DLD1 (cell line): ENCODE data around the gene FOXE1.

ENCODE experiments used
- in situ Hi-C: cut with HindIII; loops from 2 replicates; pipeline ENCODE4 v1.10.0; 2017; ENCODE audit warnings: low sequenced_read_pairs

The FOXE1 gene

DNA sequence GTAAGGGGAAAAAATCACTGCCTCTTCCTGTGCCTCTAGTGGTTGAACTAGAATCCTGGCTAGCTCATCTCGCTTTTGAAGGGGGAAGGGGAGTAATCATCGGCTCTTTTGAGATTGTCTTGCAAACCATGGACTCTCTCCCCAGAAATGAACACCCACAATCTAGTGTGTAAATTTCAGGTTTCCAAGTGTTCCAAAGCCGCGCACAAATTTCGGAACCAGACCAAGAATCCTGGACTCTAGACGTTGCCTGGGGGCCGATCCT lies 4.9 kb upstream of the FOXE1 start:
- in situ Hi-C loops: no loop called here

DNA sequence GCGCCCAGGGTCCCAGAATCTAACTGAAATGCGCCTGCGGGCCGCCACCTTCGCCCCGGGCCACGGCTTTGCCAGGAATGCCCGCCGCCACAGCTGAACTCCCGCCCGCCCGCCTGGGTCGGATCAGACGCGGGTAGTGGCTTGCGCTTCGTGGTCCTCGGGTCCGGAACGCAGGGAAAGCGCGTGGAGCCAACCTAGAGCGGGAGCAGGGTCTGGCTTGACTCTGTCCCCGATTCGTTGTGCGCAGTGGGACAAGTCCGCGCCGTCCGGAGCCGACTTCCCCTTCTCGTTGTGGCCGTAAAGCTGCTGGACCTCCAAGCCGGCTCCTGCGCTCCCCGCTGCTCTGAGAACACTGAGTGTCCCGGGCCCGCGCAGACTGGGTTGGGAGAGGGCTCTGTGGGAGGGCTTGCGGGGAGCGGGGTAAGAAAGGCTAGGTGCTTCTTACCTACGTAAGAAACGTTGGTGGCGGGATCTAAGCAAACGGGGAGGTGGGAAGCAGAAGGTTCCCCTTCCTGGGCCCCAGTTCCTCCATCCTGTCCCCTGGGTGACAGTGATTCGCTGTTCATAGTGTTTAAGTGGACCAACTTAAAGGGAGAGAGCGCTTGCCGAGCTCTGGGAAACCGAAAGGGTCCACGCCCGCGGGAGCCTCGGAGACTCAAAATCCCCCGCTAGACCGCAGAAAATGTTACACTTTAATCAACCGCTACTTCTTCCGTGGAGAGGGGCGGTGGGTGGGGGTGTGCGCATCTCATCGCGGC lies 4.4 kb upstream of the FOXE1 start:
- in situ Hi-C loops: no loop called here

DNA sequence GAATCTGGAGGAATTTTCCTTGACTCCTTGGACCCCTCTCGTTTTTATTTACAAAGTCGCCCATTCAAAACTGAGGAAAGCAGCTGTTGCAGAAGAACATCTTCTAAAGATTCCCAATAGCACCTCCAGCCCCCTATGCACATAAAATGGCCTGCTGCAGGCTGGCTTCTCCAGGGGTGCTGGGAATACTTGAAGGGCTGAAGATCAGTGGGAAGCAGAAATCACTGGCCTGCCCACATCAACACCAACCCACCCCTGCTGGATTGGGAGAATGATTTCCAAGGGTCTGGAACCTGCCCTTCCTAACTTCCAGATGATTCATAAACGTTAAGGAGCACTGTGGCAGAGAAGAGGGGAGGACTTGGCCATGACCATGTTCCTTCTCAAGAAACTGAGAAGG lies 3.0 kb upstream of the FOXE1 start:
- in situ Hi-C loops: no loop called here

DNA sequence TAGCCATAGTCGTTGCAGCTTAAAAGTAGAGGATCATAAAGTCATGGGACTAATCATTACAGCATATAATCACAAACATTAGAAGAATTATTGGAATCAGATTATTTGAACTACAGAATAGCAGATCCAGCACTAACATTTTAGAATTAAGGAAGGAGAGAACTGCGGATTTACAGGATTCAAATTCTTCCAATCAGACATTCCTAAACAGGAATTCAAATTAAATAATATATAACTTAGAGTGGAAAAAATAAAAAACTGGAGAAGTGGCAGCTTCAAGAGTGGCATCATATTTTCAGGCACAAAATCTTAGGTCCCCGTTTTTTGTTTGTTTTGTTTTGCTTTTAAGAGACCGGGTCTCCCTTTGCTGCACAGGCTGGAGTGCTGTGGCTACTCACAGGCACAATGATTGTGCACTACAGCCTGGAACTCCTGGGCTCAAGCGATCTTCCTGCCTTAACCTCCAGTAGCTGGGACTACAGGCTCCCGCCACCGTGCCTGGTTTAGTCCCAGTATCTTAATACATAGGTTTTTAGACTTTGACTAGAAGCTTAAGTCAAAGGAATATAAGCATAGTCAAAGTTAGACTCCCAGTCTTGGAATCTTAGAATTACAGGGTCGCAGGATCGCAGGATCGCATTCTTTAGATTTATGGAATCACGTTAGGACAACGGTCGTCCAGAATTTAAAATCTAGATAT lies 2.1 kb upstream of the FOXE1 start:
- in situ Hi-C loops: no loop called here

DNA sequence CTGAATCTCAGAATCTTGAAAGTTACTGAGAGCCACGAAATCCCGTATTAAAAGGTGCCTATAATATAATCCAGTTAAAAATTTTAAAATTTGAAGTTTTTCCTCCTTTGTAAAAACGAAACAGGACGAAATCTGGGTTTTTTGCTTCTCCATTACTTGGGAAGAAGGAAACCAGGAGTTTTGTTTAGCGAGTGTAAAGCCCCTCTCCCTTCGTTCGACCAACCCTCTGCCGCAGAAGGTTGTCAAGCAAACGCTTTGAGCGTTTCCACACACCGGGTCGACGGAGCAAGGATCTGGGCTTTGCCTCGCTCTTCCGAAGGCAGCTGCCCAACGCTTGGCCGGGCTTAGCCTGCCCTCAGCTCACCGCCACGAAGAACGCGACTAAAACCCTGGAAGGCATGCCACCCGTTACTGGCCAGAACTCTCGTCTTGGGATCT lies 1.6 kb upstream of the FOXE1 start:
- in situ Hi-C loops: no loop called here

DNA sequence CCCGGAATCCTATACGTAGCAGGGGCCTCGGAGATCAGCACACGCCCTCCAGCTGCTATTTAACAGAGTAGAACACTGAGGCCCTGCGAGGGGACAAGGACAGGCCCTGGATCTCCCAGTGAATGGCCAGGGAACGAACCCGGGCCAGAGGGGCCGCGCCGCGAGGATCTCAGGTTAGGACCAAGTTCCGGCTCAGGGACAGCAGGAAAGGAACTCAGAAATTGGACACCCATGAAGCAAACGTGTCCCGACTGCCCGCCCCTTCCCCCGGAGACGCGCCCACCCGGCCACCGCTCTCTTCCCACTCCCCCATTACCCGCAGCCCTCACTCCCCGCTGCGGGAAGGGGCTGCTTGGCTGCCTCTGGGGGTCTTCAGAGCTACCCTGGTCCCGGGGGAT lies 1.0 kb upstream of the FOXE1 start:
- in situ Hi-C loops: no loop called here

DNA sequence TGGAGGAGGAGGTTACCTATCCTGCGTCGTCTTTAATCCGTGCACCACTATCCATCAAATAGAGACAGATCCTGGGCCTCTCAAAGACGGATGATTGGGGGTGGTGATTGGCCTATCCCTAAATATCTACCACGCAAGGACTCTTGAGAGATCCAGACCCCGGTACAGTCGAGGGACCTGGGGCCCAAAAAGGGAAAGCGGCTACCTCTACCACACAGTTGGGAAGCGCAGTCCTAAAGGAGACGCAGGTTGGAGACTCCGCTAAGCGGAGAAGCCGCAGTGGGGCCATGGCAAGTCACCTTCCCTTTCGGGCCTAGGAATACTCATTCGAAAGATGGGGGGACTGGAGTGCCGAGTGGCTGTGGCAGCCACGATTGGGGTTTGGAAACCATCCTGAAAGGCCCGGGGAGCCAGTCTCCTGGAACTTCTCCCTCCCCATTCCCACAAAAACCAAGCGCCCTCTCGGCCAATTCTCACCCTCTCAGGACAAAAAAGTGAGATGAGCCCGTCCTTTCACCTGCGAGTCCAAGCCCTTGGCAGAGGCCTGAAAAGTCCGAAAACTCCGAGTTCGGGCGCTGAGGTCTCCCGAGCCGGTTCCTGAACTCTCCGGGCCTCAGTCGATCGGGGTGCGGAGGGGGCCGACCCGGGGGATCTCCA lies 499 bp upstream of the FOXE1 start:
- in situ Hi-C loops: no loop called here

DNA sequence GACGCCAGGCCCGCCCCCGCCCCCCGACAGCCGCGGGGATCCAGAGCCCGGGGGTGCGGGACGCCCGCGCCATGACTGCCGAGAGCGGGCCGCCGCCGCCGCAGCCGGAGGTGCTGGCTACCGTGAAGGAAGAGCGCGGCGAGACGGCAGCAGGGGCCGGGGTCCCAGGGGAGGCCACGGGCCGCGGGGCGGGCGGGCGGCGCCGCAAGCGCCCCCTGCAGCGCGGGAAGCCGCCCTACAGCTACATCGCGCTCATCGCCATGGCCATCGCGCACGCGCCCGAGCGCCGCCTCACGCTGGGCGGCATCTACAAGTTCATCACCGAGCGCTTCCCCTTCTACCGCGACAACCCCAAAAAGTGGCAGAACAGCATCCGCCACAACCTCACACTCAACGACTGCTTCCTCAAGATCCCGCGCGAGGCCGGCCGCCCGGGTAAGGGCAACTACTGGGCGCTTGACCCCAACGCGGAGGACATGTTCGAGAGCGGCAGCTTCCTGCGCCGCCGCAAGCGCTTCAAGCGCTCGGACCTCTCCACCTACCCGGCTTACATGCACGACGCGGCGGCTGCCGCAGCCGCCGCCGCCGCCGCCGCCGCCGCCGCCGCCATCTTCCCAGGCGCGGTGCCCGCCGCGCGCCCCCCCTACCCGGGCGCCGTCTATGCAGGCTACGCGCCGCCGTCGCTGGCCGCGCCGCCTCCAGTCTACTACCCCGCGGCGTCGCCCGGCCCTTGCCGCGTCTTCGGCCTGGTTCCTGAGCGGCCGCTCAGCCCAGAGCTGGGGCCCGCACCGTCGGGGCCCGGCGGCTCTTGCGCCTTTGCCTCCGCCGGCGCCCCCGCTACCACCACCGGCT lies 1.0 kb downstream of the FOXE1 start:
- in situ Hi-C loops: no loop called here

DNA sequence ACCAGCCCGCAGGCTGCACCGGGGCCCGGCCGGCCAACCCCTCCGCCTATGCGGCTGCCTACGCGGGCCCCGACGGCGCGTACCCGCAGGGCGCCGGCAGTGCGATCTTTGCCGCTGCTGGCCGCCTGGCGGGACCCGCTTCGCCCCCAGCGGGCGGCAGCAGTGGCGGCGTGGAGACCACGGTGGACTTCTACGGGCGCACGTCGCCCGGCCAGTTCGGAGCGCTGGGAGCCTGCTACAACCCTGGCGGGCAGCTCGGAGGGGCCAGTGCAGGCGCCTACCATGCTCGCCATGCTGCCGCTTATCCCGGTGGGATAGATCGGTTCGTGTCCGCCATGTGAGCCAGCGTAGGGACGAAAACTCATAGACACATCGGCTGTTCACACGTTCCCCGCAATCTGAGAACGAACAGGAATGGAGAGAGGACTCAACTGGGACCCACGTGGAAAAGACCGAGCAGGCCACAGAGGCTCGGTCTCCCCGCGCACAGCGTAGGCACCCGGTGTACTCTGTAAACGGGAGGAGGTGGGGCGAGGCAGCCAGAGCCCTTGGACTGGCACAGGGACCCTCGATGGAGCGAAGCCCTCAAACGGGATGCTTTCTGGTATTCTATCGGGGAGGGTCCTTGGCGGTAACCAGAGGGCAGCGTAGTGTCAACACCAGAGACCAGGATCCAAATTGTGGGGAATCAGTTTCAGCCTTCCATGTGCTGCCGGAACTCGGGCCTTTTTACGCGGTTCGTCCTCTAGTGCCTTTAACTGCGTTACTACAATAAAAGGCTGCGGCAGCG lies 1.9 kb downstream of the FOXE1 start:
- in situ Hi-C loops: loop anchor here (5.0 kb wide), 1 partner anchor 88 kb away; no protein-coding TSS in a partner anchor

DNA sequence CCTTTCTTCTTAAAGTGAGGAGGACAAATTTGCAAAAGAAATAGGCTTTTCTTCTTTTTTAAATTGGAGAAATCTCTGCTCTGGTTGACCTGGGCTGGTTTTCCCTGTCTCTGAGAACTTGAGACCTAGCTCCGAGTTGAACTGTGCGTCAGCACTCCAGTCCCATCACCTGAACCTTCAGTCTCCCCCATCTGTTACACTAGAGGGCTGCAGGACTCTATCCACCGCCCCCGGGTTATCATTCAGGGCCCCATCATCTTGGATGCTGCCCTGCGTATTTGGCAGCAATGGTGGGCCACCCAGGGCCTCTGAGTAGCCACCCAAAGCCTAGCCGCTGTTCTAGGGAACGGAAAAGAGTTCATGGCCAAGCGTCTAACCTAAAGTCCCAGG lies 2.5 kb downstream of the FOXE1 start:
- in situ Hi-C loops: loop anchor here (5.0 kb wide), 1 partner anchor 88 kb away; no protein-coding TSS in a partner anchor

DNA sequence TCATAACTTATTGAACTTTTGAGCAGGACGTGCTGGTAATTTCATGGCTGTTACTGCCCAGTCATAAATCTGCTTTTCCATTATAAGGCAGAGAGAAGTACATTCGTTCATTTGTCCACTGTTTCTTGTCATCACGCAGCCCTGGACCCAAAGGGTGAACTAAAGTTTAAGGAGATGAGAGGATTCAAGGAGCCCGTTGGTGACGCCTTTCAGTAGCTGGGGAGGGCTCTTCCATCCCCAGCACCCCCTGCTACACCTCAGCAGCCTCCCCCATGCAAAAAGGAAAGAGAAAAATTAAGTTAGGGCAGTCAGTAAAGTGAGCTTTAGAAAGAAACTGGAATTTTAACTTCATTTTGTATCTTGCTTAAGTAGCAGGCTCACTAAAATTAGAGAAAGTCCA lies 2.9 kb downstream of the FOXE1 start:
- in situ Hi-C loops: loop anchor here (5.0 kb wide), 1 partner anchor 89 kb away; no protein-coding TSS in a partner anchor

DNA sequence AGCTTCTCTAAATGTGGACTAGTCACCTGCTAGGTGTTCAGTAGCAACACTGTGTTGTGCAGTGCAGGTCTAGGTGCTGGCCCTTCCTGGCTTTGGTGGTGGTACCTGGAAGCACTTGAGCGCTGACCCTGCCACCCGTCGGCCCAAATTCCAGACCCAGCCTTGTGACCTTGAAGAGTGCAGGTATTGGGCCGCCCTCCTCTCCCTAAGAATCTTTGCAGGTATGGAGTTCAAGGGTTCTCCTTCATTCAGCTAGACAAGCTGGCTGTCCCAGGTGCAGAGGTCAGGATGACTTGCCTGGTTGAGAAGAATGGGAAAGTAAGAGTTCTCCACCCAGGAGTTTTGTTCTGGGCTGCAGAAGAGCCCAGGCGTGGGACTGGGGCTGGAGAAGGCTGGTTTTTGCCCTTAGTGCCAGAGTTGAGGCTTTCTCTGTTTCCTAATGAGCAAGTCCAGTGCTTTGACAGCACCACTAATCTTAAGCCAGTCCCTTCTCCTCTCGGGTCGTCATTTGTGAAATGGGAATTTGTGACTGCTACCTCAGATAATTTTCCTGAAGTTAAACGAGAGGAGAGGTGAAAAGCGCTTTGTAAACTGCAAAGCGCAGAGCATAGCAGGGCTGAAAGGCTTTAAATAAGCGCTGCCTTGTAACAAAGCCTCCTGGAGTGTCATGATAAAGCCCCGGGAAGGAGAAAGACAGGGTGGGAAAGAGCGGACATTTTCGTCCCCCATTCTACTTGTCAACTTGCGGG lies 4.0 kb downstream of the FOXE1 start:
- in situ Hi-C loops: loop anchor here (5.0 kb wide), 1 partner anchor 90 kb away; no protein-coding TSS in a partner anchor

DNA sequence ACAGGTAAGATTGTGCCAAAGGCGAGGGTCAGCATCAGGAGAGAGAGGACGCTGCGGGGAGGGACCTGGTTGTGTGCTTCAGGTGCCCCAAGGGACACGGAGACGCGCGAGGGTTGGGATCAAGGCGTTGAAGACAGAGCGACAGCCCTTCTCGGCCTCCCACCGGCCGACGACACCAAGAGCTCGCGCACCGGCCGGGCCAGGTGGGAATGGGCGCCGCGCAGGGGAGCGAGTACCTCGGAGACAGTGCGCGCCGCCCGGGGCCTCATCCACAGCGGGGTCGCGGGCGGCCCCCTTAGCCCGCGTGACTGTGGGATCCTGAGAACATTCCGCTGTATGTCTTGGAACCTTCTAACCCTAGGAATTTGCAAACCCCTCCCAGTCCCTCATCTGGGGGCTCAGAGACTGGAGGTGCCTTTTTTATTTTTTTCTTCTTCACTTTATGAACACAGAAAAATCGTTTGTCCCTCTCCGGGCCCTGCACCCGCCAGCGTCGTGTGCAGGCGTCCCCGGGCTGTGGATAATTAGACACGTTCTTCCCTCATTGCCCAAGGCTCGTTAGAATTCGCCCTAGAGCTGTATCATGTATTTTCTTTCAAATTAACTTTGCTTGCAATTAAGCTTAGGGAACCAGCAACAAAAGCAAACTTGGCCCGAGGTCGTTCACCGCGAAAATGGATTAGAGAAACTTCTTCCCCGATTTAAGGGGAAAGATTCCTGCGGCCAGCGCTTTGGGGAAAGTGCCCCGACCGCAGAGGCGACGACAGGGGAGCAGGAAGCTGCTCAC lies 4.8 kb downstream of the FOXE1 start:
- in situ Hi-C loops: loop anchor here (5.0 kb wide), 1 partner anchor 90 kb away; no protein-coding TSS in a partner anchor

DNA sequence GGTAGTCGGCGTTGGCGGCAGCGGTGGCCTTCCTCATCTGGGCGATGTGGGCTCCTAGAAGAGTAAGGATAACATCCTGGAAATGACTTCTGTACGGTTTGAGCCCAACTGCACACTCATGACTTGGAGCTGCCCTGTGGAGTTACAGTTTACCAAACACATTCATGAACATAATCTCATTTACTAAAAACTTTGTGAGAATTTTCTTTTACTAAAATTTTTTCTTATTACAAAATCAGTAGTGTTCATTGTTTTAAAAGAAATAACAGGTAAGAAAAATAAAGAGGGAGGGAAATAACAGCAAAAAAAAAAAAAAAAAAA lies 5.3 kb downstream of the FOXE1 start:
- in situ Hi-C loops: loop anchor here (5.0 kb wide), 1 partner anchor 91 kb away; no protein-coding TSS in a partner anchor

DNA sequence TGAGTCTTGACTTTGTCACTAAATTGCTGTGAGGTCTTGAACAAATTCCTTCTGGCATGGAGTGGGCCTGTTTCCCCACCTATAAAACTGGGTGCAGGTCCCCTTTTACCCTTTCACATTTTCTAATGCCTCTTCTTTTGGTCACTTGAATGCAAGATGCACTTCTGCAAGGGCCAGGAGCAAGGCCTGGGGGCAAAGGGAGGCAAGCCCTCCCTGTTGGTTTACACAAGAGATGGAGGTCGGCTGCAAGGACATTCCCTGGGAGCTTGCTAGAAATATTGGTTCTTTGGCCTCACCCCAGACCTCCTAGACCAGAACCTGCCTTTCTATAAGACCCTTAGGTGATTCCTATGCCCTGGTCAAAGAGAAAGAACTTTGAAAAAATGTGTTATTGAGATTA lies 5.8 kb downstream of the FOXE1 start:
- in situ Hi-C loops: loop anchor here (5.0 kb wide), 1 partner anchor 92 kb away; no protein-coding TSS in a partner anchor

DNA sequence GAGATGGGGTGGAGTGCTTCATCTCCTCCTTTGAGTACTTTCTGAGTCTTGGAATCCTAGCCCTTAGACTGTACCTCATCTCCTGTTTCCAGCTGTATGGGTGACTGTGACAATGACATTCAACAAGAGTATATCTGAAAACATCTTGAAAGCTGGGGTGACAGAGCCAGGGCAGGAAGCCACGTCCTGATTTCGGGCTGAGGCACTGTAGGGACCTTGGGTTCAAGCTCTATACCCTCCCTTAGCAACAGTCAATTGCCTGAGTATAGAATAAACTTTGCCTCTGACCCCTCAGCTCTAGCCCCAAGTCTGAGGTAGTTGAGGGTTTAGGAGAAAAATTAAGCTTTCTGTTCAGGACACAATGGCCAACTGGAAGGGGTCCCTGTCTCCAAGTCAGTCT lies 6.3 kb downstream of the FOXE1 start:
- in situ Hi-C loops: loop anchor here (5.0 kb wide), 1 partner anchor 92 kb away; no protein-coding TSS in a partner anchor

DNA sequence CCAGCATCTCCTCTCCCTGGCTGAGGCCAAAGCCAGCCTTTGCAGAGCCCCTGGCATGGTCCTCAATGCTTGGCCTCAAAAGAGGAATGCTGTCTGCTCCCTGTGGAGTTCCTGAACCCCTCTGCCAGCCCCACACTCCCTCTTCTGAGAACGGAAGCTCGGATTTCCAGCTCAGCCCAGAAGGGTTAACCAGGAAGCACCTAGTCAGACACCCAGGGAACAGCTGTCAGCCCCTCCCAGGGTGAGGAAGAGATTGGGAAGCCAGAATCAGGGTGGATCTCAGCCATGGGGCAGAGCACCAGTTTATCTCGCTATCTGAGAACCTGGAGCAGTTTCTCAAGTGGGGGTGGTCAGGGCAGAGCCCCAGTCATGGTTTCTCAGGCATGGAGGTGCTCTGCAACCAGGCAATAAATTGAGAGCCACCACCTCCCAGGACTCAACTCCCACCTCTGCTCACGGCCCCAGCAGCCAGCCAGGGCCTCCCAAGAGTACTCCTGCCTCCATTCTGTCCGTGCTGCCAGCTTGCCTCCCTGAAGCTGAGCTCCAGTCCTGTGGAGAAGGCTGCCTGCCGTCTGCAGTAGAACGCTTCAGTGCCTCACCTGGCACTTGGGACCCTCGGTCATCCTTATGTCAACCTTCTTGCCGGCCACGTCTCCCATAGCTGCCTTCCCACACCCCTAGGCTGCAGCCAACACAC lies 7.6 kb downstream of the FOXE1 start:
- in situ Hi-C loops: no loop called here

DNA sequence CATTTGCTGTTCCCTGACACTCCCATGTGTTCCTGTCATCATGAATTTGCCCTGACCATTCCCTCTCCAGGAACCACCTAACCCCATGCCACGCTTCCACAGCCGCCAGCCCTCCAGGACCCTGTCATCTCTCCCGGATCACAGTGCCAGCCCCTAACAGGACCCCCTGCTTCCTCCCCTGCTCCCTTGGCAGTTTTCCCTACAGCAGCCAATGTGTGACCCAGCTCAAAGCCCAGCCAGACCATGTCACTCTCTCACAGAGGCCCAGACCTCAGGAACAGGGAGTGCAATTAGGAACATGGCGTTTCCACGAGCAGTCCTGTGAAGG lies 8.1 kb downstream of the FOXE1 start:
- in situ Hi-C loops: no loop called here
